GM12874 (cell line): ENCODE measurements around the gene ITIH5.

ENCODE experiments used
- TF ChIP-seq, protein P1 (sequence below): IDR thresholded peaks from 2 replicates; pipeline ENCODE4 v1.5.1; 2011; ENCODE audit warnings: low read depth, mild to moderate bottlenecking, control low read depth, low read length, moderate library complexity; ENCODE audit not compliant: insufficient read depth

Gene ITIH5

GRCh38 chr10:7705341-7705740 lies 38.6 kb upstream of the ITIH5 start:
- TF ChIP-seq, protein P1, sequence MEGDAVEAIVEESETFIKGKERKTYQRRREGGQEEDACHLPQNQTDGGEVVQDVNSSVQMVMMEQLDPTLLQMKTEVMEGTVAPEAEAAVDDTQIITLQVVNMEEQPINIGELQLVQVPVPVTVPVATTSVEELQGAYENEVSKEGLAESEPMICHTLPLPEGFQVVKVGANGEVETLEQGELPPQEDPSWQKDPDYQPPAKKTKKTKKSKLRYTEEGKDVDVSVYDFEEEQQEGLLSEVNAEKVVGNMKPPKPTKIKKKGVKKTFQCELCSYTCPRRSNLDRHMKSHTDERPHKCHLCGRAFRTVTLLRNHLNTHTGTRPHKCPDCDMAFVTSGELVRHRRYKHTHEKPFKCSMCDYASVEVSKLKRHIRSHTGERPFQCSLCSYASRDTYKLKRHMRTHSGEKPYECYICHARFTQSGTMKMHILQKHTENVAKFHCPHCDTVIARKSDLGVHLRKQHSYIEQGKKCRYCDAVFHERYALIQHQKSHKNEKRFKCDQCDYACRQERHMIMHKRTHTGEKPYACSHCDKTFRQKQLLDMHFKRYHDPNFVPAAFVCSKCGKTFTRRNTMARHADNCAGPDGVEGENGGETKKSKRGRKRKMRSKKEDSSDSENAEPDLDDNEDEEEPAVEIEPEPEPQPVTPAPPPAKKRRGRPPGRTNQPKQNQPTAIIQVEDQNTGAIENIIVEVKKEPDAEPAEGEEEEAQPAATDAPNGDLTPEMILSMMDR = no peak

- TF ChIP-seq, protein P1 = no peak
These were observed 37.6 kb upstream of the ITIH5 start for GRCh38 chr10:7704071-7705016.

GRCh38 chr10:7703140-7703539 lies 36.4 kb upstream of the ITIH5 start, which contains the start of gene ITIH2:
Gene ITIH2, plus strand, starts transcription at chr10:7703316. Its CDS starts 119 bp downstream, at chr10:7703435.
- TF ChIP-seq, protein P1 = no peak

- TF ChIP-seq, protein P1 = no peak
These were observed 35.6 kb upstream of the ITIH5 start for GRCh38 chr10:7702288-7702812.

GRCh38 chr10:7701158-7701742 lies 34.5 kb upstream of the ITIH5 start:
- TF ChIP-seq, protein P1 = no peak

DNA sequence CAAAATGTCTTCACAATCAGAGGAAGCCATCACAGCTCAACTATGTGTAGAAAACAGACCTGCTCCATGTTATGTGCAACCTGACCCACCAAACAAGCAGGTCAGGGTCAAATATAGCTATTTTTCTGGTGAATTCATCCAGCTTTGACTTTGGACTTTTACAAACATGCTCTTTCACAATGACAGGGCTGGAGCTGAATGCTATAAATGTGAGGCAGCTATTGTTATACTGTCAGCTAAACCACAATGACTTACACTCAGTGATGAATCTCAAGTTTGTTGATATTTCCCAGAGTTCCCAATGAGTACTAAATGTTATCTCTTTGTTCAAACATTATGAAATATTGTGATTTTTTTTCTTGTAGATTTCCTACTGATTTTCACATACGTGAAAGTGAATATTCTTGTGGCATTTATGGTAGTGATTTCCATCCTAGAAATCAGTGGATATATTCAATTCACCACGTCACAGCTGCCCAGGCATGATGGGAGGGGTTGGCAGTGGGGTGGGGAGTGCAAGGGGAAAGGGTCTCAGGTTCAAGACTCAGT lies 33.9 kb upstream of the ITIH5 start:
- TF ChIP-seq, protein P1 = no peak

DNA sequence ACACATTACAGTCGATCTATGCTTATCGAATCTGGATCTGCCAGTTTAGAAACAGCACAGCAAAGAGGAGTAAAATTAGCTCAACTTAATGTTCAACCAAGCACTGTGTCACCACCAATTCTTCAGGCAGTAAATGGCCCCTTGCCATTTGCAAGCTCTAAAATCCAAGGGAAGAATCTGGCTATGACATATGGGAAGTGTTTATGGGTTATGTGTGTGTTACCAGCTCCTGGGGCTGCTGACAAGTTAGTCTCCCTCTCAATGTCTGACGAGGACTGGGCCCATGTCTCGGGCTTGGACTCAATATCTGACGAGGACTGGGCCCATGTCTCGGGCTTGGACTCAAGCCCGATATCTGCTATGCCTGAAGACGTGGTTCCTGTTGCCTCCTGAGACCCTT lies 30.7 kb upstream of the ITIH5 start:
- TF ChIP-seq, protein P1 = no peak
